Prostate gland (tissue), 2 donors: ENCODE data around the gene KRT80.

Source experiments
- POLR2A ChIP-seq: fragments of 450-650 bp; IDR thresholded peaks from one replicate; pipeline ENCODE4 v1.6.1; 2016; ENCODE audit warnings: antibody characterized with exemption, mild to moderate bottlenecking
- POLR2AphosphoS5 ChIP-seq: sonication (generic); formaldehyde crosslinking; IDR thresholded peaks from one replicate; pipeline ENCODE4 v1.6.1; 2017; ENCODE audit warnings: antibody characterized with exemption
- TF ChIP-seq, protein P1 (sequence below), 4 experiments: fragments of 200-600 bp in 2 of 4; fragments of 450-650 bp in 2 of 4; sonication (generic) in 2 of 4; IDR thresholded peaks; 1 replicate in 3 of 4; 2 replicates in 1 of 4; pipeline ENCODE4 v1.5.1; 2016 to 2019; ENCODE audit warnings: antibody characterized with exemption in 4 of 4, mild to moderate bottlenecking in 2 of 4, moderate library complexity in 2 of 4

GRCh38 chr12:52126605-52127578 lies 64.9 kb downstream of the KRT80 start:
- TF ChIP-seq, protein P1, sequence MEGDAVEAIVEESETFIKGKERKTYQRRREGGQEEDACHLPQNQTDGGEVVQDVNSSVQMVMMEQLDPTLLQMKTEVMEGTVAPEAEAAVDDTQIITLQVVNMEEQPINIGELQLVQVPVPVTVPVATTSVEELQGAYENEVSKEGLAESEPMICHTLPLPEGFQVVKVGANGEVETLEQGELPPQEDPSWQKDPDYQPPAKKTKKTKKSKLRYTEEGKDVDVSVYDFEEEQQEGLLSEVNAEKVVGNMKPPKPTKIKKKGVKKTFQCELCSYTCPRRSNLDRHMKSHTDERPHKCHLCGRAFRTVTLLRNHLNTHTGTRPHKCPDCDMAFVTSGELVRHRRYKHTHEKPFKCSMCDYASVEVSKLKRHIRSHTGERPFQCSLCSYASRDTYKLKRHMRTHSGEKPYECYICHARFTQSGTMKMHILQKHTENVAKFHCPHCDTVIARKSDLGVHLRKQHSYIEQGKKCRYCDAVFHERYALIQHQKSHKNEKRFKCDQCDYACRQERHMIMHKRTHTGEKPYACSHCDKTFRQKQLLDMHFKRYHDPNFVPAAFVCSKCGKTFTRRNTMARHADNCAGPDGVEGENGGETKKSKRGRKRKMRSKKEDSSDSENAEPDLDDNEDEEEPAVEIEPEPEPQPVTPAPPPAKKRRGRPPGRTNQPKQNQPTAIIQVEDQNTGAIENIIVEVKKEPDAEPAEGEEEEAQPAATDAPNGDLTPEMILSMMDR (IDR thresholded peaks at IDR 0.05), result peak in 2 of 4 experiments; percentile 22 to 32
- TF ChIP-seq POLR2A (no peak), POLR2AphosphoS5 (peak; percentile 88)
